HS-5 (cell line): Measurements from ENCODE around the gene GJA3.

Experiments used
- DNase-seq: peaks from one replicate; pipeline ENCODE4 v3.0.0-alpha.2; 2012; ENCODE audit warnings: low read depth

GJA3 gene

GRCh38 chr13:20127562-20128458 is 33.0 kb downstream of the GJA3 start:
- no peak for DNase-seq

GRCh38 chr13:20127262-20127561 is 33.6 kb downstream of the GJA3 start:
- DNase-seq = no peak

GRCh38 chr13:20126541-20127261 is 34.2 kb downstream of the GJA3 start:
- DNase-seq = no peak

- DNase-seq = no peak
Observed at GRCh38 chr13:20125783-20126165, 35.1 kb downstream of the GJA3 start.

- DNase-seq = no peak
Observed at GRCh38 chr13:20125129-20125782, 35.6 kb downstream of the GJA3 start.

GRCh38 chr13:20124303-20124702 is 36.5 kb downstream of the GJA3 start:
- DNase-seq = no peak

GRCh38 chr13:20121159-20121525 is 39.7 kb downstream of the GJA3 start:
- no peak for DNase-seq

- DNase-seq = no peak
Observed at GRCh38 chr13:20119960-20120359, 40.9 kb downstream of the GJA3 start.

- no peak for DNase-seq
Observed at GRCh38 chr13:20118268-20119140, 42.3 kb downstream of the GJA3 start.

- DNase-seq = no peak
Observed at GRCh38 chr13:20116213-20116612, 44.6 kb downstream of the GJA3 start.

- no peak for DNase-seq
Observed at GRCh38 chr13:20114066-20114610, 46.7 kb downstream of the GJA3 start.

GRCh38 chr13:20109037-20109436 is 51.8 kb downstream of the GJA3 start:
- DNase-seq = no peak

- no peak for DNase-seq
Observed at GRCh38 chr13:20106742-20107141, 54.1 kb downstream of the GJA3 start.

- DNase-seq = no peak
Observed at GRCh38 chr13:20105161-20105689, 55.6 kb downstream of the GJA3 start.

GRCh38 chr13:20102525-20103180 is 58.2 kb downstream of the GJA3 start:
- no peak for DNase-seq

- DNase-seq = no peak
Observed at GRCh38 chr13:20101467-20102316, 59.2 kb downstream of the GJA3 start.

GRCh38 chr13:20099319-20099718 is 61.5 kb downstream of the GJA3 start:
- no peak for DNase-seq

GRCh38 chr13:20093951-20094350 is 66.9 kb downstream of the GJA3 start:
- no peak for DNase-seq

- DNase-seq = no peak
Observed at GRCh38 chr13:20090349-20090748, 70.5 kb downstream of the GJA3 start.
